ENCODE data around the gene RACK1. TPM values are rescaled to one million over a fixed set of nuclear protein-coding genes. Genes with fewer than 3 reads are reported as not detected.

Gene RACK1
- total and polyA plus RNA-seq, 2 donors (not counting 3 experiments of a cell fraction or from before 2014, with no cell fraction given) = 1,910 to 5,629 TPM

DNA sequence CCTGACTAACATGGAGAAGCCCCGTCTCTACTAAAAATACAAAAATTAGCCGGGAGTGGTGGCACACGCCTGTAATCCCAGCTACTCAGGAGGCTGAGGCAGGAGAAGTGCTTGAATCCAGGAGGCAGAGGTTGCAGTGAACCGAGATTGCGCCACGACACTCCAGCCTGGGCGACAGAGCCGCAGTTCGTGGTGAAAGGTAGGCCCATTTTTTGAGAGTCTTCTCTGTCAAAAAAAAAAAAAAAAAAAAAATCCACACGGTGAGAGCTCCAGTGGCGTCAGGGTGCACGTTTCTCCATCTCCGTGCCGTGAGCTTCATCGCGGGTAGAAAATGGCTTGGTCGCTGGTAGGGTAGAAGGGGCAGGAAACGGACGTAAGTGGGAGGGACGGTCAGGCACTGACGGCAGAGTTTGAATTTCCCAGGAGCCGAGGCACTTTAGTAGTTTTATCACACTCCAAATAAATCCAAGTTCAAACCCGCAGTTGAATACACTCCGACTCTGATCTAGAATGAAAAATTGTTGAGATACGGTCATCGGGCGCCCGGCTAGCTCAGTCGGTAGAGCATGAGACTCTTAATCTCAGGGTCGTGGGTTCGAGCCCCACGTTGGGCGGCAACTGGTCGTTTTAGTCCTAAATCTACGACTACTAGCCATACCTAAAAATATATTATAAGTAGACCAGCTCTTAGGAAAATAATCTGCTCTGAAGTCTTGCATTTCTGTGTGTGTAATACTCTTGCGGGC, 36.3 kb downstream of the RACK1 start:
- H3K9me3 ChIP-seq (replicated peaks; ENCODE audit: control insufficient read depth, insufficient read depth, low read length) = no peaks in the 10 kb centered on the region
- TF ChIP-seq, protein P1, sequence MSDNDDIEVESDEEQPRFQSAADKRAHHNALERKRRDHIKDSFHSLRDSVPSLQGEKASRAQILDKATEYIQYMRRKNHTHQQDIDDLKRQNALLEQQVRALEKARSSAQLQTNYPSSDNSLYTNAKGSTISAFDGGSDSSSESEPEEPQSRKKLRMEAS (IDR thresholded peaks at IDR 0.05; ENCODE audit: insufficient read depth, insufficient read length) = no peak
- no peak for TF ChIP-seq JUN (IDR thresholded peaks at IDR 0.05; ENCODE audit: borderline replicate concordance, insufficient read depth, insufficient read length, low read depth)
- peak; percentile 49 for TF ChIP-seq GATA2 (IDR thresholded peaks at IDR 0.05; ENCODE audit: insufficient read depth, insufficient read length, low read depth, low read length)
- TF ChIP-seq POLR2AphosphoS5 (IDR thresholded peaks at IDR 0.05; ENCODE audit: insufficient read depth, low read depth, low read length) = peak; percentile 37
- TF ChIP-seq POLR2A (IDR thresholded peaks at IDR 0.05; ENCODE audit: low read depth, low read length) = peak; percentile 52
- H3K9ac ChIP-seq (replicated peaks; ENCODE audit: extremely low read depth, insufficient read depth, low read length) = peak overlapping the region; percentile 46
- peak; percentile 93 for DNase-seq (ENCODE audit: low read depth, low spot score)
- no peaks in the 10 kb centered on the region for H3K79me2 ChIP-seq (ENCODE audit: control insufficient read depth, insufficient read depth, low read length)
- peaks cover 12% of the 10 kb centered on the region for H3K4me1 ChIP-seq (ENCODE audit: control insufficient read depth, extremely low read depth, insufficient read depth, low read length)
- H3K9me1 ChIP-seq (replicated peaks; ENCODE audit: control insufficient read depth, extremely low read depth, insufficient read depth, low read length) = no peaks in the 10 kb centered on the region
- peak overlapping the region; percentile 60 for H3K27ac ChIP-seq (ENCODE audit: insufficient read depth, low read depth, low read length)
- H3K4me3 ChIP-seq (replicated peaks in 1 of 3; ENCODE audit: insufficient read depth in 1 of 3, low read depth in 1 of 3, low read length in 3 of 3) = peak overlapping the region; percentile 37 to 62 (median 40)
- peaks cover 0 to 2% of the 10 kb centered on the region in 2 experiments for H3K27me3 ChIP-seq (ENCODE audit: control insufficient read depth in 2 of 2, insufficient read depth in 2 of 2, low read length in 2 of 2)
- BruUV-seq (replicated peaks) = no TSS peak
- peak overlapping the region; percentile 47 for H3K4me2 ChIP-seq (ENCODE audit: insufficient read depth, low read length)
- dilution Hi-C loops (cut with MboI; ENCODE audit: extremely low pct_ligation_motif_present, low sequenced_read_pairs) (no loop called here), intact Hi-C loops (cut with micrococcal nuclease) (loop anchor here (1.0 to 10.0 kb wide), 4 partner anchors 11 to 1653 kb away; partner anchors contain the start of genes RACK1 and RUFY1)
- no peaks in the 10 kb centered on the region for H3K36me3 ChIP-seq (ENCODE audit: control insufficient read depth in 2 of 2, extremely low read depth in 1 of 2, insufficient read depth in 2 of 2, low read length in 2 of 2)
- H2AFZ ChIP-seq (ENCODE audit: low read depth, low read length) = peak overlapping the region; percentile 71
- FAIRE-seq = peak; percentile 97
- no peaks in the 10 kb centered on the region for H4K20me1 ChIP-seq (replicated peaks; ENCODE audit: control insufficient read depth, extremely low read depth, insufficient read depth, low read length)
- POLR2A ChIA-PET = interaction anchor here (0.7 to 1.7 kb wide), 5 partner anchors 15 to 37 kb away, joined by 4 to 11 read pairs (median 6); partner anchors contain the start of gene RACK1
- CTCF ChIA-PET = interaction anchor here (0.9 to 8.0 kb wide), 6 partner anchors 9 to 66 kb away, joined by 3 to 95 read pairs (median 6); no protein-coding TSS in a partner anchor

Measured in endothelial cell of umbilical vein (primary cell).